ENCODE results near the gene SND1.

Gene SND1

DNA sequence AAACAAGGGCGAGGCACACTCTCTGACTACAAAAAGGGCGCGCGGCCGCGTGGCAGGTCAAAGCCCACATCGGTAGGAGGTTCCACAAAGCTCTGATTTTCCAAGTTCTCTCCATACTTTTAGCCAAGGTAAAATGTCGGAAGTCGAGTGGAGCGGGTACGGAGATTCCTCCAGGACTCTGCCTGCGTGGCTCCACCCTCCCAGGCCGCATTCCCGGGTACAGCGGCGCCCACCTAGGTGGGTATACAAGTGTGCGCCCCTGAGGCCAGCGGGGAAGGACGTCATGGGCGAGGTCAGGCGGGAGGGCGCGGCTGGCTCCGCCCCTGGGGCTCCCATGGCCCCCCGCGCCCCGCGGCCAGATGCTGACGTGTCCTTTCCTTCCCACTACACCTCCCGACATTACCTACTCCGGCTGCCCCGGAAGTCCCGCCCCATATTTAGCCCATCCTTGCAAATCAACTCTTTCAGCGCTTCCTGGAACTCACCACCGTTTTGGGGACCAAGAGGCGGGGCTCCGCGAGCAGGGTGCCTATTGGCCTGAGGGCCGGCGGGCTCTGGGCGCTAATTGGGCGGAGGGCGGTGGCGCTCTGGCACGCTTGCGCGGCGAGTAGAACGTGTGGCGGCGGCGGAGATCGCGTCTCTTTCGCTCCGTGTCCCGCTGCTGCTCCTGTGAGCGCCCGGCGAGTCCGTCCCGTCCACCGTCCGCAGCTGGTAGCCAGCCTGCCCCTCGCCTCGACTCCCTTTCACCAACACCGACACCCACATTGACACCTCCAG is at the start of gene SND1:
Gene SND1 (plus strand): TSS at position 639 of the 777 bp plus-strand sequence. CDS start 180 bp downstream, outside the sequence.
- Histone ChIP-seq H3K27ac (ENCODE audit: low read depth, low read length) (peak within 1 kb of the TSS; percentile 95), H3K4me3 (ENCODE audit: low read depth in 1 of 5, low read length in 5 of 5) (peak within 1 kb of the TSS; percentile 91 to 96 (median 93)), H3K27me3 (ENCODE audit: control insufficient read depth in 5 of 5, insufficient read depth in 4 of 5, low read length in 5 of 5) (no peaks in the 10 kb centered on the region), H3K36me3 (ENCODE audit: control insufficient read depth in 5 of 5, insufficient read depth in 5 of 5, low read length in 5 of 5) (no peaks in the 10 kb centered on the region), H3K4me1 (ENCODE audit: control insufficient read depth in 5 of 5, insufficient read depth in 5 of 5, low read length in 5 of 5) (peaks cover 0 to 45% (median 42%) of the 10 kb centered on the region in 5 donors), H3K9ac (ENCODE audit: low read length in 5 of 5) (peak within 1 kb of the TSS; percentile 82 to 93 (median 92)), H3K9me3 (ENCODE audit: control insufficient read depth in 5 of 5, low read length in 5 of 5) (no peaks in the 10 kb centered on the region)

DNA sequence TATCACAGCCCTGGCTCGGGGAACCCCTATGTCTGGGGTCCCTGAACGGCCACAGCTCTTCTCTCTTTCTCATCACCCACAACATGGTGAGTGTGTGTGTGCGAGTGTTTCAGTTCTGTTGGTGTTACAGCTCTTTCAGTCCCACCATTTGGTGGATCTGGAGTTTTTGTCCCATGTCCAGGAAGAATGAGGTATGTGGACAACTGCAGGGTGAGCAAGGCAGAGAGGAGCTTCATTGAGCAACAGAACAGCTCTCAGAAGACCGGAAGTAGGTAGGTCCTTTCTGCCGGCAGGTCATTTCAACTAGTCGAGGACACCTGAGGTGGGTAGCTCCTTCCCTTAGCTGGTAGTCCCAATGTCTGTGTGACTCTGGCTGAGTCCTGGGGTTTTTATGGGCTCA is 43.5 kb upstream of the SND1 start:
- no peaks in the 10 kb centered on the region for H3K27me3 ChIP-seq (ENCODE audit: control insufficient read depth in 5 of 5, insufficient read depth in 4 of 5, low read length in 5 of 5)
- no peak overlapping the region for H3K9ac ChIP-seq (ENCODE audit: low read length in 5 of 5)
- H3K4me1 ChIP-seq (ENCODE audit: control insufficient read depth in 5 of 5, insufficient read depth in 5 of 5, low read length in 5 of 5) = no peaks in the 10 kb centered on the region
- no peak overlapping the region for H3K27ac ChIP-seq (ENCODE audit: low read depth, low read length)
- no peaks in the 10 kb centered on the region for H3K36me3 ChIP-seq (ENCODE audit: control insufficient read depth in 5 of 5, insufficient read depth in 5 of 5, low read length in 5 of 5)
- peaks cover 0 to 18% (median 16%) of the 10 kb centered on the region in 5 donors for H3K9me3 ChIP-seq (ENCODE audit: control insufficient read depth in 5 of 5, low read length in 5 of 5)
- H3K4me3 ChIP-seq (ENCODE audit: low read depth in 1 of 5, low read length in 5 of 5) = peak overlapping the region in 1 of 5 donors; percentile 40

DNA sequence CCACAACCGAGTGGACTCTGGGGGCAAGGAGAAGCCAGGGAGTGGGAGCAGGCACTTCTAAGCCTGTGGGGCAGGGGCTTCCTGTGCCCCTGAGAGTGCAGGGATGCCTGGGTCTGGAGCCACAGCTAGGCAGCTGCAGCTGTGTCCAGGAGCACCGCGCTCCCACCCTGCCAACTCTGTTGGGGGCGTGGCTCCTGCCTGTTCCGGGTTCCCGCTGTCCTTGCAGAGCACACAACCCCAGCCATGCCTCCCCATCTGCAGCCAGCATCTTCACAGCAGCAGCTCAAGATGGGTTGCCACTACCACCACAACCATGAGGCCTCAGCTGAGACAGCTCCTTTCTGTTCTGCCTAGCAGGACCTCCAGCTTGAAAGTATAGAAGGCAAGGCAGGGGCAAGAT is 42.7 kb upstream of the SND1 start:
- Histone ChIP-seq H3K4me3 (ENCODE audit: low read depth in 1 of 5, low read length in 5 of 5) (no peak overlapping the region), H3K9me3 (ENCODE audit: control insufficient read depth in 5 of 5, low read length in 5 of 5) (peaks cover 0 to 18% (median 16%) of the 10 kb centered on the region in 5 donors), H3K9ac (ENCODE audit: low read length in 5 of 5) (no peak overlapping the region), H3K36me3 (ENCODE audit: control insufficient read depth in 5 of 5, insufficient read depth in 5 of 5, low read length in 5 of 5) (no peaks in the 10 kb centered on the region), H3K27ac (ENCODE audit: low read depth, low read length) (no peak overlapping the region), H3K4me1 (ENCODE audit: control insufficient read depth in 5 of 5, insufficient read depth in 5 of 5, low read length in 5 of 5) (no peaks in the 10 kb centered on the region), H3K27me3 (ENCODE audit: control insufficient read depth in 5 of 5, insufficient read depth in 4 of 5, low read length in 5 of 5) (peaks cover 0 to 3% (median 0%) of the 10 kb centered on the region in 5 donors)

DNA sequence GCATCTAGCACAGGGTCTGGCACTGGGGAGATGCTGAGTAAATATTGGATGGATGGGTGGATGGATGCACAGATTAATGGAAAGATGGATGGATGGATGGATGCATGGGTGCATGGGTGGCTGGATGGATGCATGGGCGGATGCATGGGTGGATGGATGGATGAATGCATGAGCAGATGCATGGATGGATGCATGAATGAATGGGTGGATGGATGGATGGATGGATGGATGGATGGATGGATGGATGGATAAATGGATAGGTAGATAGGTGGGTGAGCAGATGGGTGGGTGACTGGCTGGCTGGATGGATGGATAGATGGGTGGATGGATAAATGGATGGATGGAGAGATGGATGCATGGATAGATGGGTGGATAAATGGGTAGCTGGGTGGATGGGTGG is 39.7 kb upstream of the SND1 start:
- Histone ChIP-seq H3K9me3 (ENCODE audit: control insufficient read depth in 5 of 5, low read length in 5 of 5) (peaks cover 0 to 18% (median 16%) of the 10 kb centered on the region in 5 donors), H3K9ac (ENCODE audit: low read length in 5 of 5) (no peak overlapping the region), H3K27ac (ENCODE audit: low read depth, low read length) (no peak overlapping the region)

DNA sequence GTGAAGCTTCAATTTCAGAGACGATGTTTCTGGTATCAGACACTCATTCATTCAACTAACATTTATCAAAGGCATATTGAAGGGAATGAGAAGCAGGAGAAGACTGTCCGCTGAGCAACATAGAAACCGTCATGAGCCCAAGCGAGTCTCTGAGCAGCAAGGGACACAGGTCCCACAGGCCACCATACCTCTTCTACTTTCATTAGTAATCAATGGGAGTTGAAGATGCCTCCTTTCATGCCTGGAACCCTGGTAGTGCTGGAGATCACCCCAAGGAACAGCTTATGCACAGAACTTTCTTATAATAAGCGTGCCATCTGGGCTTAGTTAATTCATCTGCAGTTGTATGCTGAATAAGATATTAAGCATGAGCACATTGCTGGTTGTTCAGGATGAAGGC is 35.3 kb upstream of the SND1 start:
- Histone ChIP-seq H3K4me3 (ENCODE audit: low read depth in 1 of 5, low read length in 5 of 5) (no peak overlapping the region), H3K9ac (ENCODE audit: low read length in 5 of 5) (no peak overlapping the region), H3K27ac (ENCODE audit: low read depth, low read length) (no peak overlapping the region), H3K9me3 (ENCODE audit: control insufficient read depth in 5 of 5, low read length in 5 of 5) (no peaks in the 10 kb centered on the region), H3K27me3 (ENCODE audit: control insufficient read depth in 5 of 5, insufficient read depth in 4 of 5, low read length in 5 of 5) (peaks cover 33 to 44% (median 38%) of the 10 kb centered on the region in 5 donors), H3K36me3 (ENCODE audit: control insufficient read depth in 5 of 5, insufficient read depth in 5 of 5, low read length in 5 of 5) (no peaks in the 10 kb centered on the region), H3K4me1 (ENCODE audit: control insufficient read depth in 5 of 5, insufficient read depth in 5 of 5, low read length in 5 of 5) (peaks cover 0 to 5% (median 0%) of the 10 kb centered on the region in 5 donors)

More for the DNA sequence above, 39.7 kb upstream of the SND1 start:
- no peaks in the 10 kb centered on the region for H3K4me1 ChIP-seq (ENCODE audit: control insufficient read depth in 5 of 5, insufficient read depth in 5 of 5, low read length in 5 of 5)
- H3K27me3 ChIP-seq (ENCODE audit: control insufficient read depth in 5 of 5, insufficient read depth in 4 of 5, low read length in 5 of 5) = peaks cover 3 to 14% (median 13%) of the 10 kb centered on the region in 5 donors
- H3K36me3 ChIP-seq (ENCODE audit: control insufficient read depth in 5 of 5, insufficient read depth in 5 of 5, low read length in 5 of 5) = no peaks in the 10 kb centered on the region
- no peak overlapping the region for H3K4me3 ChIP-seq (ENCODE audit: low read depth in 1 of 5, low read length in 5 of 5)

DNA sequence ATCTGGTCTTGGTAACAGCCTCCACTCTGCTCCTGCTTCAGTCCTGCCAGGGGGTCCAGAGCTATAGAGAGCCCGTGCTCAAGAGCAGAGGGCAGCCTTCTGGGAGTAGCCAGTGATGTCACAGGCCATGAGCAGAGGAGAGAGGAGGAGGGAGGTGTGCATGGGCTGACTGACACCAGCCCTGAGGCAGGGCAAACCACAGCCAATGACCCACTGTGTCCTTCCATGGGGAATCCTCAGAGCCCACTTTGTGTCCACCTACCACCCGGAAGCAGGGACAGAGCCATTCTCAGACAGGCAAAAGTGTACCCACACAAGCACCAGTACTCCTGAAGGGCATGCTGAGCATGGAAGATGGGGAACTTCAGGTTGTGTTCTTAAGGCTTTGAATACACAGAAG is 34.0 kb upstream of the SND1 start, which contains the start of gene PAX4:
Gene PAX4 (minus strand): TSS at position 101 of the 400 bp plus-strand sequence. CDS start 2,214 bp downstream, outside the sequence.
- Histone ChIP-seq H3K9me3 (ENCODE audit: control insufficient read depth in 5 of 5, low read length in 5 of 5) (no peaks in the 10 kb centered on the region), H3K9ac (ENCODE audit: low read length in 5 of 5) (no peak within 1 kb of the TSS), H3K36me3 (ENCODE audit: control insufficient read depth in 5 of 5, insufficient read depth in 5 of 5, low read length in 5 of 5) (no peaks in the 10 kb centered on the region), H3K4me1 (ENCODE audit: control insufficient read depth in 5 of 5, insufficient read depth in 5 of 5, low read length in 5 of 5) (peaks cover 0 to 5% (median 0%) of the 10 kb centered on the region in 5 donors), H3K27me3 (ENCODE audit: control insufficient read depth in 5 of 5, insufficient read depth in 4 of 5, low read length in 5 of 5) (peaks cover 33 to 44% (median 39%) of the 10 kb centered on the region in 5 donors), H3K4me3 (ENCODE audit: low read depth in 1 of 5, low read length in 5 of 5) (no peak within 1 kb of the TSS), H3K27ac (ENCODE audit: low read depth, low read length) (no peak within 1 kb of the TSS)

DNA sequence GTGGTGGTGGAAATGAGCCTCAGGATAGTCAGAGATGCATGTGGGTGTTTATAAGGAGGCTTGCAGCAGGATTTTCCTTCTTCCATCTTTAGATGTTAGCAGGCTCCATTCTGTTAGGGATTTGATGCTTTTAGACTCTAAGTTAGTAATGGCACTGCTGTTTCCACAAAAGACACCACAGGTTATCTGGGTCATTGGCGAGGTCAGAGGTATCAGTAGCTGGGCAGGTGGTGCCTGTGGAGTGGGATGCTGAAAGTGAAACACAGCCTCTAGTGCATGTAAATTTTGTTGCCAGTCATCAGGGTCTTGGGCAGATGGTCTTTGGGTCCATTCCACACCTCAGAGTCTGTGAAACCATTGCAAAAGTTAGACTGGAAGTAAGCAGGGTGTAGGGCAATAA is 33.2 kb upstream of the SND1 start:
- Histone ChIP-seq H3K4me3 (ENCODE audit: low read depth in 1 of 5, low read length in 5 of 5) (no peak overlapping the region), H3K4me1 (ENCODE audit: control insufficient read depth in 5 of 5, insufficient read depth in 5 of 5, low read length in 5 of 5) (peaks cover 0 to 5% (median 0%) of the 10 kb centered on the region in 5 donors), H3K27me3 (ENCODE audit: control insufficient read depth in 5 of 5, insufficient read depth in 4 of 5, low read length in 5 of 5) (peaks cover 33 to 44% (median 39%) of the 10 kb centered on the region in 5 donors), H3K27ac (ENCODE audit: low read depth, low read length) (no peak overlapping the region), H3K9me3 (ENCODE audit: control insufficient read depth in 5 of 5, low read length in 5 of 5) (no peaks in the 10 kb centered on the region), H3K9ac (ENCODE audit: low read length in 5 of 5) (no peak overlapping the region), H3K36me3 (ENCODE audit: control insufficient read depth in 5 of 5, insufficient read depth in 5 of 5, low read length in 5 of 5) (no peaks in the 10 kb centered on the region)

DNA sequence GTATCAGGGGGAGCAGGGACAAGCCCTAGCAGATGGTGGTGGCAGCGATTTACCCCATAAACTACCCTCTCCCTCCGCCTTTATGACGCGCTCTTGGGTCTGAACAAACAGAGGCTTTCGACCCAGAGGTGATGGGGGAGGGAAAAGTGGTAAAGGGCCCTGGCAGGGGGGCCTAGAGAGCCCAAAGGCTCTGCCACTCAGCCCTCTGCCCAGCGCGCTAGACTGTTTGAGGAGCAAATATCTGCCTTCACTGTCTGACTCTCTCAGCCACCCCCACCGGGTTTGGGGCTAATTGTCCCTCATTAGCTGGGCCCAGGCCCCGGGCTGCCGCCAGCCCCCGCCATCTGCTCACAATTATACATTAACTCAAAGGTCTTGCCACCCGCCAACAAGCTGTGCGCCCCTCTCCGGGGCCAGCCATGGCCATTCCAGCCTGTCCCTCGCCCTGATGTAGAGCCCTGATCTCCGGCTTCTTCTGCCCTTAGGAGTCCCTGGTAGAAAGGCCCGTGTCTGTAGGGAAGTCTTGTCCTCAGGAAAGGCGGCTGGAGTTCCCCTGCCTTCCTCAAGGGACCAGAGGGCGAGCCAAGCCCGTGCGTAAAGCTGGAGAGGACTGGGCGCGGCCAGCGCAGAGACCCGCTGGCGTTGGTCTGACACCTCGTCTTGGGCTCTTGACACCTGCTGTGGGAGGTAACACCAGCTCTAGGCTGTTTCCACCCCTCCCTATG is 32.2 kb upstream of the SND1 start:
- Histone ChIP-seq H3K27ac (ENCODE audit: low read depth, low read length) (no peak overlapping the region), H3K9me3 (ENCODE audit: control insufficient read depth in 5 of 5, low read length in 5 of 5) (no peaks in the 10 kb centered on the region), H3K9ac (ENCODE audit: low read length in 5 of 5) (no peak overlapping the region), H3K27me3 (ENCODE audit: control insufficient read depth in 5 of 5, insufficient read depth in 4 of 5, low read length in 5 of 5) (peaks cover 30 to 42% (median 36%) of the 10 kb centered on the region in 5 donors), H3K36me3 (ENCODE audit: control insufficient read depth in 5 of 5, insufficient read depth in 5 of 5, low read length in 5 of 5) (no peaks in the 10 kb centered on the region), H3K4me1 (ENCODE audit: control insufficient read depth in 5 of 5, insufficient read depth in 5 of 5, low read length in 5 of 5) (peaks cover 0 to 5% (median 0%) of the 10 kb centered on the region in 5 donors), H3K4me3 (ENCODE audit: low read depth in 1 of 5, low read length in 5 of 5) (no peak overlapping the region)

DNA sequence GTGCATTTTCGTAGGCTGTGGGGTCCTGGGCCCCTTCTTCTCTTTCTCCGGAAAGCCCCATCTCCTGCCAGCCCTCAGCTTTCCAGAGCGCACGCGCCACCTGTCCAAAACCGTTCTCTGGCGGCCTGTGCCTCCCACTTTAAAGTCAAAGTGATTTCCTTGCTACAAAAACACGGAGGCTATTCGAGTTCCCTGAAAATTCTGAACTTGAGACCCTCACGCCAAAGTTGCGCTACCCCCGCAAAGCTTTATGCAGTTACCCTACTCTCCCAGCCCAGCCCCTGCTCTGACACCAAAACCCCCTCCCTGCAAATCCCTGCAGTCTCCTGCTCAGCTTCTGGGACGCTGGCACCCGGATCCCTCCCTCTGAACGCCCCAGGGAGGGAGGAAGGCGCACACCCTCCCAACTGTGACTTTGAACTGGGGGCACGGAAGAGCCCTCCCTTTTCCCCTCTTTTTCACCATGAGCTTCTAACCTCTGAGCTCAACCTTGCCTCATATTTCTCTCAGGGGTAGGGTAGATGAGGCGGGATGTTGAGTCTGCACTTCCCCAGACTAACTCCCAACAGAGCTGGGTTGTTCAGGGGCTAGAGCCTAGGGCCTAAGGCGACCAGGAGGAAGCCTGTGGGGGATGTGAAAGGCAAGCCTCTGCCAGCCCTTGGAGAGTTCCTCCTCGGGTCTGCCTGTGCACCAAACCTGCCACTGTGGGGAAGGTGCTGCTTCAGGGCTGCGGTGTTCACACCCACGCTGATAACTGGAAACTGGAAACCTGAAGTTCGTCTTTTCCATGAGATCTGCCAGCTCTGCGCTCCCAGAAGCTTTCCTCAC is 31.4 kb upstream of the SND1 start:
- no peak overlapping the region for H3K4me3 ChIP-seq (ENCODE audit: low read depth in 1 of 5, low read length in 5 of 5)
- H3K36me3 ChIP-seq (ENCODE audit: control insufficient read depth in 5 of 5, insufficient read depth in 5 of 5, low read length in 5 of 5) = no peaks in the 10 kb centered on the region
- peaks cover 22 to 36% (median 30%) of the 10 kb centered on the region in 5 donors for H3K27me3 ChIP-seq (ENCODE audit: control insufficient read depth in 5 of 5, insufficient read depth in 4 of 5, low read length in 5 of 5)
- H3K27ac ChIP-seq (ENCODE audit: low read depth, low read length) = no peak overlapping the region
- H3K9ac ChIP-seq (ENCODE audit: low read length in 5 of 5) = no peak overlapping the region
- H3K4me1 ChIP-seq (ENCODE audit: control insufficient read depth in 5 of 5, insufficient read depth in 5 of 5, low read length in 5 of 5) = peaks cover 0 to 5% (median 0%) of the 10 kb centered on the region in 5 donors
- H3K9me3 ChIP-seq (ENCODE audit: control insufficient read depth in 5 of 5, low read length in 5 of 5) = no peaks in the 10 kb centered on the region
